MCF 10A (cell line): ENCODE data around the gene APOO. TPM values are rescaled to one million over a fixed set of nuclear protein-coding genes. Genes with fewer than 3 reads are reported as not detected.

Experiments used
- BruUV-seq: library from RNA; stranded (reverse); fragments of 400-500 nt; replicated peaks from 2 replicates; lab custom pipeline; 2021; lab: Mats Ljungman, UMichigan
- CTCF ChIA-PET: fragments of 300-600 bp; sonication (Branson Sonifier 250); formaldehyde crosslinking; extraction: SDS; loops from one replicate; lab custom pipeline; 2021; ENCODE audit warnings: antibody characterized with exemption, inconsistent platforms; lab: Yijun Ruan, JAX
- POLR2A ChIA-PET: fragments of 300-600, 350-650 bp; sonication (Branson Sonifier 250); formaldehyde crosslinking; extraction: SDS; loops from one replicate; lab custom pipeline; 2020; ENCODE audit warnings: antibody characterized with exemption, inconsistent platforms; lab: Yijun Ruan, JAX
- DNase-seq: peaks from one replicate; pipeline ENCODE4 v3.0.0-alpha.2; 2018; ENCODE audit not compliant: unreplicated experiment
- H3K27ac Mint-ChIP-seq: one replicate; pipeline ENCODE4 v1.8.0; 2022; ENCODE audit warnings: mild to moderate bottlenecking, low read depth, mixed read lengths; ENCODE audit not compliant: unreplicated experiment
- H3K27me3 Mint-ChIP-seq: one replicate; pipeline ENCODE4 v1.8.0; 2022; ENCODE audit warnings: mixed read lengths; ENCODE audit not compliant: insufficient read depth, unreplicated experiment
- H3K36me3 Mint-ChIP-seq: one replicate; pipeline ENCODE4 v1.8.0; 2022; ENCODE audit warnings: mild to moderate bottlenecking, moderate library complexity, mixed read lengths; ENCODE audit not compliant: insufficient read depth, unreplicated experiment
- H3K4me1 Mint-ChIP-seq: one replicate; pipeline ENCODE4 v1.8.0; 2022; ENCODE audit warnings: mixed read lengths; ENCODE audit not compliant: insufficient read depth, unreplicated experiment
- H3K4me3 Mint-ChIP-seq: one replicate; pipeline ENCODE4 v1.8.0; 2022; ENCODE audit warnings: mild to moderate bottlenecking, moderate library complexity, mixed read lengths; ENCODE audit not compliant: unreplicated experiment
- H3K9me3 Mint-ChIP-seq: one replicate; pipeline ENCODE4 v1.8.0; 2022; ENCODE audit warnings: mixed read lengths; ENCODE audit not compliant: unreplicated experiment
- intact Hi-C: fragments of 100-400 bp; cut with micrococcal nuclease; formaldehyde crosslinking; loops from 2 replicates; pipeline ENCODE4 v1.14.1; 2022
- total RNA-seq: library from RNA; stranded (reverse); gene quantifications from 2 replicates; pipeline ENCODE4 v1.2.3, GENCODE V29; 2022
- TF ChIP-seq, protein P1 (sequence below): fragments of 200-600 bp; IDR thresholded peaks from one replicate; pipeline ENCODE4 v1.8.0; 2022; ENCODE audit warnings: antibody characterized with exemption, mild to moderate bottlenecking; ENCODE audit not compliant: unreplicated experiment

Gene APOO
- total RNA-seq, 1 experiment from 2014 or later = 35.9 TPM

DNA sequence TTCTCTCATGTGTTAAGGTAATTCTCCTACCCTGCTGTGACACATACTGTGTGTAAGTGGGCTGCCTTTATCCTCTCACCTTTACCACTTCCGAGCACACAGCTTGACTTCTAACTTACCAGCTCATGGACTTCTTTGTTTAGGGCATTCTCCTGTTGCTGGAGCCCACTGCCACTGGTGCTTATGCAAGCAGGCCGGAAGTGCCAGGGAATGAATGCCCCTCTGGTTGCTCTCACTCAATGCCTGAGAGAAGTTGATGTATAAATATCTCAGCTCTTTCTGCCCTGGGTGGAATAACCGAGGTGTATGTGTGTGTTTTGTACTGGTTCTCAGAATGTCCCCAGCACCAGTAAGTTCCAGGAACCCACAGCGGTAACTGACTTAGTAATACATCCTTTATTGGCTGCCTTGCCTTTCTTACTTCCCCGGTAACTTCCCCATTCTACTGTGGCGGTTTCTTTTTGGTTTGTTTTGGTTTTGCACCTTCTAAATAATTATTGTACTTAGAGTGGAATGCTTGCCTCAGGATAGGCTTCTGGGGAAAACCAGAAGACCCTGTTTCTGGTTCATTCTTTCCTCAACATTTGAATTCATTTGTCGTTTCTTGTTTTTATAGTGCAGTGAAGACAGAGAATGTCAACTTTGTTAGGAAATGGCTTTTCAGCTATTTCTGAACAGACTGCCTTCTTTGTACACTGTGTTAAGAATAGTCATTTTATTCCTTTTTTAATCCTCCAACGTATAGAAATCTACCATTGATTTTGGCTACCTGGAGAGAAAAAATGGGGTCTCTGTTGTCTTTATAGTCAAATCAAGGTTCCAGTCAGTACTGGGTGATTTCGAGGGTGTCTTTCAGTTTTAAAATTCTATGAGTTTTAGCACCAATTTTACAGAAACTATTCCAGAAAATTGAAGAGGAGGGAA lies 45.5 kb upstream of the APOO start:
- Mint-ChIP-seq H3K9me3 (no peaks in the 10 kb centered on the region), H3K27ac (no peak overlapping the region), H3K36me3 (peaks cover 6% of the 10 kb centered on the region), H3K4me3 (no peak overlapping the region), H3K4me1 (peaks cover 7% of the 10 kb centered on the region), H3K27me3 (peaks cover 14% of the 10 kb centered on the region)
- no TSS peak for BruUV-seq
- DNase-seq = no peak
- TF ChIP-seq, protein P1, sequence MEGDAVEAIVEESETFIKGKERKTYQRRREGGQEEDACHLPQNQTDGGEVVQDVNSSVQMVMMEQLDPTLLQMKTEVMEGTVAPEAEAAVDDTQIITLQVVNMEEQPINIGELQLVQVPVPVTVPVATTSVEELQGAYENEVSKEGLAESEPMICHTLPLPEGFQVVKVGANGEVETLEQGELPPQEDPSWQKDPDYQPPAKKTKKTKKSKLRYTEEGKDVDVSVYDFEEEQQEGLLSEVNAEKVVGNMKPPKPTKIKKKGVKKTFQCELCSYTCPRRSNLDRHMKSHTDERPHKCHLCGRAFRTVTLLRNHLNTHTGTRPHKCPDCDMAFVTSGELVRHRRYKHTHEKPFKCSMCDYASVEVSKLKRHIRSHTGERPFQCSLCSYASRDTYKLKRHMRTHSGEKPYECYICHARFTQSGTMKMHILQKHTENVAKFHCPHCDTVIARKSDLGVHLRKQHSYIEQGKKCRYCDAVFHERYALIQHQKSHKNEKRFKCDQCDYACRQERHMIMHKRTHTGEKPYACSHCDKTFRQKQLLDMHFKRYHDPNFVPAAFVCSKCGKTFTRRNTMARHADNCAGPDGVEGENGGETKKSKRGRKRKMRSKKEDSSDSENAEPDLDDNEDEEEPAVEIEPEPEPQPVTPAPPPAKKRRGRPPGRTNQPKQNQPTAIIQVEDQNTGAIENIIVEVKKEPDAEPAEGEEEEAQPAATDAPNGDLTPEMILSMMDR = no peak
- ChIA-PET CTCF (interaction anchor here (0.6 kb wide), 2 partner anchors 15 to 411 kb away, joined by 3 read pairs; no protein-coding TSS in a partner anchor), POLR2A (interaction anchor here (0.6 kb wide), 1 partner anchor 15 kb away, joined by 3 read pairs; no protein-coding TSS in a partner anchor)
- intact Hi-C loops = no loop called here

DNA sequence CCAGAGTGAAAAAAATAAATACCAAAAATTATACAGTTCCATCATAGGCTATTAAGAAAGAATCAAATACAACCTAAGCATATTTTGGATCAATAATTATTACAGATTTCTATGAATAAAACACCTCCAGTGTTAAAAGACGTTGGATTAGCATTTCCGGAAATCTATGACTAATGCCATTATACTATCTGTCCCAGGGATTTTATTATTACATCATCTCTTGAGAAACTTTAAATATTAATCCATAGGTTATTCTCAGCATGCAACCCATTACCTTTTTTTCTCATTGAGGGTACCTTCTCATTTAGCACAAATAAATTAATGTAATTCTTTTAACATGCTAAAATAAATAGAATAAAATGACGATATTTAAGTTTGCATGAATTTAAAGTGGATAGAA lies 44.7 kb upstream of the APOO start:
- Mint-ChIP-seq H3K4me1 (peaks cover 7% of the 10 kb centered on the region), H3K27ac (no peak overlapping the region), H3K9me3 (no peaks in the 10 kb centered on the region), H3K4me3 (no peak overlapping the region), H3K36me3 (peaks cover 6% of the 10 kb centered on the region), H3K27me3 (peaks cover 14% of the 10 kb centered on the region)
- ChIA-PET CTCF (interaction anchor here (0.6 kb wide), 1 partner anchor 16 kb away, joined by 3 read pairs; no protein-coding TSS in a partner anchor), POLR2A (no interaction called here)
- intact Hi-C loops = no loop called here
- no peak for DNase-seq
- TF ChIP-seq, protein P1 = no peak
- no TSS peak for BruUV-seq

DNA sequence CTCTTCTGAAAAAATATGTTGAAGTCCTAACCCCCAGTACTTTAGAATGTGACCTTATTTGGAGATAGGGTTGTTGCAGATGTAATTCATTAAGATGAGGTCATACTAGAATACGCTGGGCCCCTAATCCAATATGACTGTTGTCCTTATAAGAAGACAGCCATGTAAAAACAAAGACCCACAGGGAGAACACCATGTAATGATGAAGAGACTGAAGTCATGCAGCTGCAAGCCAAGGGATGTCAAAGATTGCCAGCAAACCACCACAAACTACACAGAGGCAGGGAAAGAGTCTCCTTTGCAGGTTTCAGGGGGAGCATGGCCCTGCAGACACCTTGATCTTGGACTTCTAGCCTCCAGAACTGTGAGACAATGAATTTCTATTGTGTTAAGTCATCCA lies 37.5 kb upstream of the APOO start:
- peaks cover 71% of the 10 kb centered on the region for H3K27me3 Mint-ChIP-seq
- no peak for DNase-seq
- no peak overlapping the region for H3K4me3 Mint-ChIP-seq
- no peak overlapping the region for H3K27ac Mint-ChIP-seq
- ChIA-PET POLR2A (no interaction called here), CTCF (no interaction called here)
- no TSS peak for BruUV-seq
- H3K36me3 Mint-ChIP-seq = no peaks in the 10 kb centered on the region
- H3K4me1 Mint-ChIP-seq = no peaks in the 10 kb centered on the region
- intact Hi-C loops = no loop called here
- TF ChIP-seq, protein P1 = no peak
- no peaks in the 10 kb centered on the region for H3K9me3 Mint-ChIP-seq

DNA sequence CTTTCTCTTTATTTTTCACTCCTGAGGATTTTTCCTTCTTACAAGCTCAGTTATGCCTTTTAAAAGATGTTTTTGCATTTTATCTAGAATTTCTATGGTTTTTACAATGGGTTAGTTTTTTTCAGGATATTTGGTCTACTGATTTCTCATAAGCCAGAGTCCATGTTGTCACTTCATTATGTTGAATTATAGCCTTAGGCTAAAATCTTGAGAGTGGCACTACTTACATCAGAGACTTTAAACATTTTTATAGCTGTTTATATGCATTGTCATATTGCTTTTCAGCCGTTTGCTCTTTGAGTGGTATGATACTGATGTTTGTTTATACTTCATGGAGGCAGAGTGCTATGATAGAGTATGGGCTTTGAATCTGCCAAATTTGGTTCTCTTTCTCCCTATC lies 36.5 kb upstream of the APOO start:
- H3K36me3 Mint-ChIP-seq = no peaks in the 10 kb centered on the region
- H3K27me3 Mint-ChIP-seq = peaks cover 75% of the 10 kb centered on the region
- TF ChIP-seq, protein P1 = no peak
- no peaks in the 10 kb centered on the region for H3K4me1 Mint-ChIP-seq
- ChIA-PET CTCF (no interaction called here), POLR2A (interaction anchor here (0.8 kb wide), 1 partner anchor 69 kb away, joined by 3 read pairs; no protein-coding TSS in a partner anchor)
- no peak for DNase-seq
- intact Hi-C loops = no loop called here
- H3K9me3 Mint-ChIP-seq = no peaks in the 10 kb centered on the region
- H3K27ac Mint-ChIP-seq = no peak overlapping the region
- no TSS peak for BruUV-seq
- no peak overlapping the region for H3K4me3 Mint-ChIP-seq
